AG10803 (cell line): ENCODE measurements around the gene PCLO.

Experiments
- DNase-seq: peaks from one replicate; pipeline ENCODE4 v3.0.0; 2010; ENCODE audit warnings: low read depth
- H3K4me3 ChIP-seq: 2 replicates; pipeline ENCODE4 v1.5.1; 2011; ENCODE audit warnings: mild to moderate bottlenecking, low read length, control low read depth
- TF ChIP-seq, protein P1 (sequence below): conservative IDR thresholded peaks from 2 replicates; pipeline ENCODE4 v1.5.1; 2011; ENCODE audit warnings: mild to moderate bottlenecking, low read length, control low read depth, inconsistent platforms

PCLO gene

DNA sequence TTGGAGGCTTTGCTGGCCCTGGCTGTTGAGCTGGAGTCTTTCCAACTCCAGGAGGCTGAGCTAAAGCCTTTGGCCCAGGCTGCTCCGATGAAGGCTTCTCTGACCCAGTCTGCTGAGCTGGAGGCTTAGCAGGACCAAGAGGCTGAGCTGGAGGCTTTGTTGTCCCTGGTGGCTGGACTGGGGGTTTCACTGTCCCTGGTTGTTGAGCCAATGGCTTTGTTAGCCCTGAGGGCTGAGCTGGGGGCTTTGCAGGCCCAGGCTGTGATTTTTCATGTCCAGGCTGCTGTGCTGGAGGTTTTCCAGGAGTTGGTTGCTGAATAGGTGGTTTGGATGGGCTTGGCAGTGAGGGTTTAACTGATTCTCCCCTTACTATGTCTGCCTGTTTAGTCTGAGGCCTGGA lies 7.3 kb downstream of the PCLO start:
- no peak for DNase-seq
- TF ChIP-seq, protein P1, sequence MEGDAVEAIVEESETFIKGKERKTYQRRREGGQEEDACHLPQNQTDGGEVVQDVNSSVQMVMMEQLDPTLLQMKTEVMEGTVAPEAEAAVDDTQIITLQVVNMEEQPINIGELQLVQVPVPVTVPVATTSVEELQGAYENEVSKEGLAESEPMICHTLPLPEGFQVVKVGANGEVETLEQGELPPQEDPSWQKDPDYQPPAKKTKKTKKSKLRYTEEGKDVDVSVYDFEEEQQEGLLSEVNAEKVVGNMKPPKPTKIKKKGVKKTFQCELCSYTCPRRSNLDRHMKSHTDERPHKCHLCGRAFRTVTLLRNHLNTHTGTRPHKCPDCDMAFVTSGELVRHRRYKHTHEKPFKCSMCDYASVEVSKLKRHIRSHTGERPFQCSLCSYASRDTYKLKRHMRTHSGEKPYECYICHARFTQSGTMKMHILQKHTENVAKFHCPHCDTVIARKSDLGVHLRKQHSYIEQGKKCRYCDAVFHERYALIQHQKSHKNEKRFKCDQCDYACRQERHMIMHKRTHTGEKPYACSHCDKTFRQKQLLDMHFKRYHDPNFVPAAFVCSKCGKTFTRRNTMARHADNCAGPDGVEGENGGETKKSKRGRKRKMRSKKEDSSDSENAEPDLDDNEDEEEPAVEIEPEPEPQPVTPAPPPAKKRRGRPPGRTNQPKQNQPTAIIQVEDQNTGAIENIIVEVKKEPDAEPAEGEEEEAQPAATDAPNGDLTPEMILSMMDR, result no peak
- H3K4me3 ChIP-seq, result no peak overlapping the region

- TF ChIP-seq, protein P1, result no peak
- no peak overlapping the region for H3K4me3 ChIP-seq
- no peak for DNase-seq
Measured at GRCh38 chr7:83153419-83153818, 9.3 kb downstream of the PCLO start.

- TF ChIP-seq, protein P1, result no peak
- no peak for DNase-seq
- H3K4me3 ChIP-seq, result no peak overlapping the region
Measured at GRCh38 chr7:83150310-83150709, 12.4 kb downstream of the PCLO start.

- TF ChIP-seq, protein P1, result no peak
- peak; percentile 3 for DNase-seq
Measured at GRCh38 chr7:83149466-83149865, 13.2 kb downstream of the PCLO start.

GRCh38 chr7:83148776-83149175 lies 13.9 kb downstream of the PCLO start:
- TF ChIP-seq, protein P1, result no peak
- H3K4me3 ChIP-seq, result no peak overlapping the region
- DNase-seq, result no peak

More at GRCh38 chr7:83149466-83149865, 13.2 kb downstream of the PCLO start:
- no peak overlapping the region for H3K4me3 ChIP-seq

DNA sequence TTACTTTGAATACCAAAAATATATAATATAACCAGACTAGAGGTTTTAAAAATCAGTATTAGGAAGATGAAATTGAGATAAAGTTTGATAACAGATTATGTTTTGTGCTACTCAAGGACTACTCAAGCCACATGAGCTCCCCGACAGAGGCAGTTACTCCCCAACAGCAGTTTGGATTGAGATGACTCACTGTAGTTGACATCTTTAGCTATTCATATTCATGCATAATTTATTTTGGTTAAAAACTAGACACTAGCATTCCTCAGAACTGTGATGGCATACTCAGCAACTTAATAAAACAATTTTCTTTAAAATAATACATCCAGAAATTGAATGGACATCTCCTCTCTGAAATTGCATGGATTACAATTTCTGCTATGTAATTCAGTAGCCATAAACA lies 19.6 kb downstream of the PCLO start:
- DNase-seq, result no peak
- H3K4me3 ChIP-seq, result no peak overlapping the region
- TF ChIP-seq, protein P1, result no peak

DNA sequence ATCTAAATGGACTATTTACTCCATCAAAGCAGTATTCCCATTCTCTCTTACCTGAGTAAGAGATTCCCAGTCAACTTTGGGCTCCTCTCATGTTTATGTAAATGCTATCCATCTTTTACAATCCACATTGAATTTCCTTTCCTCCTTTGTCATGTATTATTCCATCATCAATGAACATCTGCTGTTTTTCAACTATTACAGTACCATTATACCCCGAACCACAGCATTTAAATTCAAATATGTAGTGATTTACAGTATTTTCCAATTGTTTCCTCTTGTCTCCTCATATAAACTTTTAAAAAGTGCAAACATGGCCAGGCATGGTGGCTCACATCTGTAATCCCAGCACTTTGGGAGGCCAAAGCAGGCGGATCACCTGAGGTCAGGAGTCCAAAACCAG lies 20.3 kb downstream of the PCLO start:
- no peak overlapping the region for H3K4me3 ChIP-seq
- DNase-seq, result no peak
- TF ChIP-seq, protein P1, result no peak
